GM18499 (cell line): ENCODE results near the gene CA9.

Experiments used
- ATAC-seq: cut with Tn5 transposase; IDR thresholded peaks from one replicate; pipeline ENCODE4 v1.9.1; 2021; ENCODE audit warnings: moderate number of reproducible peaks; ENCODE audit not compliant: insufficient read depth, unreplicated experiment

Gene CA9

DNA sequence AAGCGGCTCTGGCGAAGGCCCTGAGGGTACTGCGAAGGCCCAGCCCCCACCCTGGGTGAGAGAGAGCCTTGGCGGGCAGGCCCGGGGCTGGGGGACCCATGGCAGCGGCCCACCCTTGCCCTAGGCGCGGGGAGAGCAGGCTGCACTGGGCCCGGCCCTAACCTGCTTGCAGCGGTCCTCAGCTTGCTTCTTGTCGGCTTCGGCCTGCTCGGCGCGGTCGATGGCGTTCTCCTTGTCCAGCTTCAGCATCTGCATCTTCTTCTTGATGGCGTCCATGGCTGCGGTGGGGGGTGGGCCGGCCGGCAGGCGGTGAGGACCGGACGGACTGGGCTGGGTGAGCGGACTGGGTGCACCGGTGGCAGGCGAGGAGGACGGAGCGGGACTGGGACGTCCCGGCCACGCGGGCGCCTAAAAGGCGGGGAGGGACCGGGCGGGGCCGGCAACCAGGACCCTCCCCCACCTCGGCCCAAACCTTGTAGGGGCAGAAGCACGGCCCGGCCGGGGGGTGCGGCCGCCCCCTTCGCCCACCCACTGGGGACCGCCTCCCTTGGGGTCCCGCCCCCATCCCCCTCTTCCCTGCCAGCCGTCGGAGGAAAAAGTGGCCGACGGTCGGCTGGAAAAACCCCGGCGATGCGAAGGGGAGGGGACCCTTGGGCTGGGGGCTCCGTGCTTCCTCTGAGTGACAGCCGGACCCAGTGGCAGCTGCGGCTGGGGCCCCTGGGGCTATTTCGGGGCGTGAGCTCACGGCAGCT lies 16.0 kb downstream of the CA9 start, which contains the start of gene TPM2:
TSS of gene TPM2 (minus strand) at position 384 of the 752 bp plus-strand sequence. CDS start at position 276, 108 bp downstream.
- ATAC-seq: no peak

DNA sequence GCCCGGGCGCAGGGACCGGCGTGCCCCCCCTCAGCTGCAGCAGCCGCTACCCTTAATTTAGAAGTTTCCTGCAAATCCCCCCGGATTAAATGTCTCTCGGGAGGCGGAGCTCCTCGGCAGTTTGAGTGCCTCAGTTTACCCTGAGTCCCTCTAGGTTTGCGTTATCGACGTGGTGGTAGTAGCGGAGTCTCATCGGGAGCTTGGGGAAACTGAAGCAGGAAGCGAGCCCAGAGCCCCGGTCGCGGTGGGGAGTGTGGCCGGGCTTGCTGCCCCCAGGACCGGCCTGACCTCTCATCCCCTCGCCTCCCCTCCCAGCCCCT lies 16.5 kb downstream of the CA9 start:
- ATAC-seq: no peak

DNA sequence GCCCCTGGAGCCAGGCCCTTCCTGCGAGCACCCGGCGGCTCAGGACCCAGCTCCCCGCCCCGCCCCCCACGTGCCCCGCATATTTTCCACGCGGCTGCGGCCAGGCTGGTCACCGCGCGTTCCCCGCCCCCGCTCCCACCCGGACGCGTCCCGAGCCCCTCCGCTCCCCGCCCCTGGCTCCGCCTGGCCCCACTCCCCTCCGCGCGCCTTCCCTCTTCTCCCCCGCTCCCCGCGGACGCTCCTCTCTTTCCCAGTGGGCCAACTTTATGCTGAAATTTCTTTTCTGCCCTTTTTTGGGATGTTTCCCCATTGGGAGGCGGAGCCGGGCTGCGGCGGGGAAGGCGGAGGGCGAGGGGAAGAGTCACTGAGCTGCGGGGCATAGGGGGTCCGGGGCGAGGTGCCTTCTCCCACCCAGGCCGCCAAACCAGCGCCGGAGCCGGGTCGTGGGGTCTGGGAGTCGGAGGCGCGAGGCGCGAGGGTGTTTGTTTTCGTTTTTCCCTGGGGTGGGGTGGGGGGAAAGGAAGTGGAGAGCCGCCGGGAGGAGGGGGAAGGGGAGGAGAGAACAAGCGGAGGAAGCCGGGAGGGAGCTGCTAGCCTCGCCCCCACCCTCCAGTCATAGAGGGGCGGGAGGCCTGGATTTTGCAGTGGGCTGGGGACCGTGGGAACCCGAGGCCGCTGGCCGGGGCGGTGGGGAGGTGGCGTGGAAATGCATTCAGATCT lies 17.0 kb downstream of the CA9 start:
- ATAC-seq: no peak

DNA sequence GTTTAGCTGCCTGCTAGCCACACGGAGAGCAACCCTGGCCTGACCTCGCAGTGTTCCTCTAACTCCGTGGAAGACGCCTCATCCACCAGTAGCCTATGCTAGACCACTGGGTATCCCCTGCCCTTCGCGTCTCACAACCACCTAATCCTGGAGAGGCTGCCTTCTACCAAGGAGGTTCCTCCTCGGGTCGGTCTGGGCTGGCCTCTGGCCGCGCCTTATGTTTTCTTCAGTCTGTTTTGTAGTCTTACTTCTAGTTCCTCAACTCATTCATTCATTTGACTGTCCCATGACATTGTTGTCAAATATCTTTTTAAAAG lies 17.6 kb downstream of the CA9 start:
- no peak for ATAC-seq

DNA sequence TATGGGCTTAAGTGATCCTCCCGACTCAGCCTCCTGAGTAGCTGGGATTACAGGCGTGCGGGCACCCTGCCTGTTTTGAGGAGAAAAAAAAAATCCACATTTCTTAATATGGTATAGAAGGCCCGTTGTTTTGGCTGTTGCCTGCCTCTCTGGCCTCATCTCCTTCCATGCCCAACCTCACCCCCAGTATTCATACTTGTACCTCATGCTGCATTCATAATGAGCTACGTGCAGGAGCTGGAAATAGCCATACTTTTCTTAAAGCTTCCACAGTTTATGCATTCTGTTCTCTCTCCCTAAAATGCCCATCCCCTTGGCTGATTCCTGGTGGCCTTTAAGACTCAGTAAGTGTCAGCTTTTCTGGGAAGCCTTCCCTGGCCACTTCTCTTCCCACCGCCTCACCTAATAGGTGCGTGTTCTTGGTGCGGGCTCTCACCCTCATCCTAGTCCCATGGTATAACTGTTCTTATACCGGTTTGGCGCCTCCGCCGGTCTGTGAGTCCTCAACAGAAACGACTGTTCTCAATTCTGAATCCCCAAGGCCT lies 18.1 kb downstream of the CA9 start:
- ATAC-seq: no peak

DNA sequence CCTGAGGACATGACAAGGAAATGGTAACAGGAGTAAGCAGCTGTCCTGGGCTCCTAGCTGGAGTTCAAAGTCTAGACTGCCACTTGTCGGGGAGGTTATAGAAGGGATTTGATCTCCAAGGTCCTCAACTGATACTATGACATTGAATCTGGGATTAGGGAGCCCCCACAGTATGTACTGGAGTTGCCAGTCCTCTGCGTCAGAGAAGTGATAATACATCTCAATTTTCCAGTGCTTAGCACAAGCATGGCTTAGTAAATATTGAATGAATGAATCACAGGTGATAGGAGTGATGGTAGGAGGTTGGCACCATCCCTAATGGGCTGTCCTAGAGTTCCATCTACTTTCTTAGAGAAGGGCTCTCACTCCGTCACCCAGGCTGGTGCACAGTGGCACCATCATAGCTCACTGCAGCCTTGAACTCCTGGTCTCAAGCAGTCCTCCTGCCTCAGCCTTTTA lies 22.2 kb downstream of the CA9 start:
- ATAC-seq: no peak

DNA sequence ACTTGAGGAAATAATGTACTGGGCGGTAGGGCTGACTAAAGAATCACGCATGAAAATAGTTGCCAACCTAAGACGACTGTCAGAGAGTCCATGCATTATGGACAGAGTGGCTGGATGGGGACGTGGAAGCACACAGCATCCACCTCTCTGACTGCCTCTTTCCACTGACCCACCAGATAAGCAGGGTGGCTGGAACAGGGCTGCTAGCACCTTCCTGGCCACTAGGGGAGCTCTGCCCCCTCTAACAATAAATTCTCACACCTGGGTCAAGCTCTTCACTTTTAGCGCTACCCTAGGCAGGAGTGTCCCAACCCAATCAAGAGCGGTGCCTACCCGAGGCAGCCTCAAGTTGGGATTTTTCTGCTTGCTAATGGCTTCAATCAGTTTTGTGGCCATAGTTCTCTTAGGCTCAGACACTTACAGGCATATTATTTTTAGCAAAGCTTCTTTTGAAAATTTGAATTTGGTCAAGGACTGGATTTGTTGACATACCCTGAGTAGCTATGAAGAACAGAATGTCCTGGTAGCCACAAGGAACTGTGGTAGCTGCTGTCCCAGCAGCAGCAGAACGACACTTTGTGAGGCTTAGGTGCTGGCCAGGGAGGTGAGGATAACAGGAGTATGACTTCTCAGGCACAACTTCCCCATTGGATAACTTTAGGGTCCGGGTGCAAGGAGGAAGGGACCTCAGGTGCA lies 22.9 kb downstream of the CA9 start:
- peak; percentile 80 for ATAC-seq

DNA sequence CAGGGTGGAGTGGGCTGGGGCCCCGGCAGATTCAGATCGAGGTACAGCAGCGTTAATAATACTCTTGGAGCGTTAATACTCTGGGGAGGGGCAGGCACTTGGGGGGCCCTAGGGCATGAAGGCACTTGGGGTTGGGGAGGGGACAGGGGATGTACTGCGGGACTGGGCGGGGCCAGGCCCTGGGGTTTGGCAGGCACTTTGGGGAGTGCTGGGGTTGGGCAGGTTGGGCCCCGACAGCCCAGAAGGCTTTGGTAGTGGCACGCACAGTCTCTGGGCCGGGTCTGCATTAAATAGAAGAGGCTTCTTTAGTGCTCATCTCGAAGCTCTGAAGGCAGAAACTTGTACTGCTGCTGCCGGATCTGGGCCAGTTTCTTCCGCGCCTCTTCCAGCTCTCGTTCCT lies 23.8 kb downstream of the CA9 start:
- no peak for ATAC-seq

DNA sequence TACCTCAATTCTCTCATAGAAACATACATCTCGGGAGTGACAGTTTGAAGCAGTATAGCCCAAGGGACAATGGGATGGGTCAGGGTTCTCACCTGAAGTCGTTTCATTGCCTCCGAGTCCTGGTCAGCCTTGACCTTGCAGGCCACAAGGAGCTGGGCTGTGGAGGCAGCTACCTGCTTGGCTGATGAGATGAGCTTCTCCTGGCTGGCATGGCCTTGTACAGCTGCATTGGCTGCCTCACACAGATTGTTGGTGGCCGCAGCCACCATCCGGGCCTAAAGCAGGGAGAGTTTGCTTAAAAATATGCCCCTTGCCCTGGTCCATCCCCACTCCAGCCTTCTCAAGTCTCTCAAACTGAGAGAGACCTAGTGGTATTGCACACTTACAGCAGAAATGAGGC lies 24.5 kb downstream of the CA9 start:
- no peak for ATAC-seq

DNA sequence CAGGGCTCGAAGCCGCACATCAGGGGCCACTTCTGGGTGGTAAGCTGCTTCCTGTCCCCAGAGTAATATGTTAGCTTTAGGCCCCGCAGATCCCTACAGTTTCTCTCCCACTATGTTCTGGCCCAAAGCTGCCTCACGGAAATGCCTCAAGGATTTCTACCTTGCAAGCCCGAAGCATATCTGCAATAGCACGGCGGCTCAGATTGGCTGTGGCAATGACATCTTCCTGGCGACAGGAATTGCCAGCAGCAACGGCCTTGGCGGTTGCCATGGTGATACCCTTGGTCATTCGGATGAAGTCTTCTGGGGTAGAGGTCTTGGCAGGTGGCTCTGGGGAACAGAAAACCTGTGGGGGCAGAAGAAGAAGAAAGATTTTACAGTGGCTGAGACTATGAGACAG lies 26.3 kb downstream of the CA9 start:
- no peak for ATAC-seq

DNA sequence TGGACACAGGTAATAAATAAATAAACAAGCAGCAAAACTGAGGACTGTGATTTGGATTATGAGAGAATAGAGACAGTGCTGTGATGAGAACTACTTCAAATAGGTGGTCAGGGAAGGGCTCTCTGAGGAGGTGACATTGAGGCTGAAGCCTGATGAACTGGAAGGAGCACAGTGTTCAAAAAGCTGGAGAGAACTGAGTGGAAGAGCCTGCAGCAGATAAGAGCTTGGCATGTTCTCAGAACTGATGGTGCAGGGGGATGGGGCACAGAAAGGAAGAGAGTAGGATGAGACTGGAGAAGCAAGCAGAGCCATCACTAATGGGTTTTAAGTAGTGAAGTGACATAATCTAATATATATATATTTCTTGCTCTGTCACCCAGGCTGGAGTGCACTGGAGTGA lies 27.2 kb downstream of the CA9 start:
- ATAC-seq: no peak

DNA sequence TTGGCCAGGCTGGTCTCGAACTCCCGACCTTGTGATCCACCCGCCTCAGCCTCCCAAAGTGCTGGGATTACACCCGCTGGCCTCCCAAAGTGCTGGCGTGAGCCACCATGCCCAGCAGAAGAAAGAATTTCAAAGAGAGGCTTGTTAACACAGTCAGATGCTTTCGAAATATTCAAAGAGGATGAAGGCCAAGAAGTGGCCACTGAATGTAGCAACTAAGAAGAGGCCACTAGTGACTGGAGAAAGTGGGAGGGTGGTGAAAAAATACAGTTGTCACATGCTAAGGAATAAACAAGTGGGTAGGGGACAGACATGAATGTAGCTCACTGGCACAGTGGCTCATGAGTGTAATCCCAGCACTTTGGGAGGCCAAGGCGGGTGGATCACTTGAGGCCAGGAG lies 29.0 kb downstream of the CA9 start:
- ATAC-seq: no peak

DNA sequence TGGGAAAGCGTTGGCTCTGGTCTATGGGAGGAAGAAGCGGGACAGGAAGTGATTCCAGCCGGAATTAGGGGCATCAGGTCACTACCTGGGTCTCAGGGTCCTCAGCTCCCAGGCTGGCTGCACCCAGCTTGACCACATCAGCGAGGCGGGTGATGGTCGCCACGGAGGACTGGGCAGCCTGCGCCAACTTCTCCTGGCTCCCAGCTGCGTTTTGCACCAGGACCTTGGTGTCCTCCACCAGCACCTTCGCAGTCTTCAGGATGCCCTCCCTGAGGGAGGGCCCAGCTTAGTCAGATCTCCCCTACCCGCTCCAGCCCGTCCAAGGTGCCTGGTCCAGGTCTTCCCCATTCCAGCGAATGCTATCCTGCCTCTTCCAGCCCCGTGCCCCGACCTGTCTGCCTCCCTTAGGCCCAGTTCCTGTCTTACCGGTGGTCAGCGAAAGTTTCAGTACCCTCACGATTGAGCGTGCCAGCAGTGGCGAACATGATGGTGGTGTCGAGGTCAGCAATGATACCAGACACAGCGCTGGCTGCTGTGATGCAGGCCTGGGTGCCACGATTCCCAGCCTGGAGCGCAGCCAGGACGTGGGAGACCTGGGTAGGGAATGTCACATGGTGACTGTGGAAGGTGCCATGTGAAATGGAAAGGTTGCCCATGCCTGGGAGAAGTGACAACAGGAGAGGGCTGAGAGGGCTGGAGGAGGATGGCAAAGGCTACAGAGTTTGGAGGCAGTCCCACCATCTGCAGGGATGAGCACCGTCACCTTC lies 30.4 kb downstream of the CA9 start:
- no peak for ATAC-seq

DNA sequence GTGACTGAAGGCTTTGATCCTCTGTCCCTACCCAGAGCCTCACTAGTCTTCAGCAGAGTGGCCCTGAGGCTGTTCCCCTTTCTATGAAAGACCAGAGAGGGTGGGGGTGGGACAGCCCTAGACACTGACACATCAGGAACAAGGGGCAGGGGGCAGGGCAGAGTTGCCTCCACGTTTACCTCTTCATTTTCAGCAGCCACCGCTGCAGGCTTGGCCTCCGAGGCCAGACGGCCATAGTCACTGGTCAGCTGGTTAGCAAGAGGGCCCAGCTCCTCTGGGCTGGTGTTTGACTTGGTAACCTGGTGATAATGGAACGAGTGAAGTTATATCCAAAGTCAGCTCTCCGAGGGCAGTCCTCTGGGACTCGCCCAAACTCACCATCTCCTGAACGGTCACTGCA lies 31.6 kb downstream of the CA9 start:
- no peak for ATAC-seq

DNA sequence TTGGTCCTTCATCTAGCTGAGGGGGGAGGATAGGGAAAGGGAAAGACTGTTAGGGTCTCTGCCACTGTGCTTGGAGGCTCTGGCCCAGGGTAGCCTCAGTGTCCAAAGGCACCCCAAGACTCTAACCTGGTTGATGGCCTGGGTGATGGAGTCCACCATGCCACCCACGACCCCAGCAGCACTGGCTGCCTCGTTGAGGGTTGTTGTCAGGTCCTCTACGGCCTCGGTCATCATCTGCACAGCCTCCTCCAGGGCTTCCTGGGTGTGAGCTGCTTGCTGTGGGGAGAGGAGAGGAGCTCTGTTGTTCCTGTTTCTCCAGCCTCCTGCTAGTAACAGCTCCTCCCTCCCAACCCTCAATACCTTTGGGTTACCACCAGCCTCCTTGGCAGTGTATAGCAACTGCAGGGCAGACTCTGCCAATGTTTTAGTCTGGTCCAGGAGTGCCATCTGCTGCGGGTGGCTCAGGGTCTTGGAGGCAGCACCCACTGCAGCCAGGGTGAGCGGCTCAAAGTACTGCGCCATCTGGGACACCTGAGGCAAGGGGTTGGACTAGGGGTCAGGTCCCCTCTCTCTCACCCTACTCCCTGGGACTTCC lies 32.2 kb downstream of the CA9 start:
- no peak for ATAC-seq

DNA sequence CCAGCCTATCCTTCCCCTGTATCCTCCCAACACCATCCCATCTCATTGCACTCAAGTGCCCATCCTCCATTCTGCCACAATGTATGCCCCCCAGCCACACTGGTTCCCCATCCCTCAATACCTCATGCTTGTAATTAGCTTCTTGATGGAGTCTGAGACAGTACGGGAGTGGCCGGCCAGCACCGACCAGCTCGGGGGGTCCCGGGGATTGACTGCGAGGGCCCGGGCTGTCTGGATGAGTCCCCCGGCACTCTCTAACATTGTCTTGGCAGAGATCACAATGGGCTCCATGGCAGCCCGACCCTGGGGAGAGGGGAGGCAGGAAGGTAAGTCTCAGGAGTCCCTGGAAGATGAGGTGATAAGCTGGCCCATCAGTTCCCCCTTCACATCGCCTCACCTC lies 33.2 kb downstream of the CA9 start:
- ATAC-seq: no peak

DNA sequence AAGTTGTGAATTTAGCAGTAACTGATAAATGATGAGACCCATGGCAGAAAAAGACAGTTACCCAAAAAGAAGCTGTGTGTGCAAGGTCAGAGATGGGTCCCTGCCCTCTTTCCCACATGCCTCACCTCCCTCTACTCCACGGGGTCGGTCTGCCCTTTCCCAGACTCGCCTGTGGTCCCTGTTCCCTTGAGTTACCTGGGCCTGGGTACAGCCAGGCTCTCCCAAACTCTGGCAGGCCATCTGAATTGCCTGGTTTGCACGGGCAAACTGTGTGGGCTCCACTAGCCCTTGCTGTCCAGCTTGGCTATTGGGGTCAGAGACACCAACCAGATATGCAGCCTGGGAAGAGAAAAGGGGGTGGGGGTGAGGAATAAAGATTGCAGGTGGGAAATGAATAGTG lies 34.4 kb downstream of the CA9 start:
- ATAC-seq: no peak

DNA sequence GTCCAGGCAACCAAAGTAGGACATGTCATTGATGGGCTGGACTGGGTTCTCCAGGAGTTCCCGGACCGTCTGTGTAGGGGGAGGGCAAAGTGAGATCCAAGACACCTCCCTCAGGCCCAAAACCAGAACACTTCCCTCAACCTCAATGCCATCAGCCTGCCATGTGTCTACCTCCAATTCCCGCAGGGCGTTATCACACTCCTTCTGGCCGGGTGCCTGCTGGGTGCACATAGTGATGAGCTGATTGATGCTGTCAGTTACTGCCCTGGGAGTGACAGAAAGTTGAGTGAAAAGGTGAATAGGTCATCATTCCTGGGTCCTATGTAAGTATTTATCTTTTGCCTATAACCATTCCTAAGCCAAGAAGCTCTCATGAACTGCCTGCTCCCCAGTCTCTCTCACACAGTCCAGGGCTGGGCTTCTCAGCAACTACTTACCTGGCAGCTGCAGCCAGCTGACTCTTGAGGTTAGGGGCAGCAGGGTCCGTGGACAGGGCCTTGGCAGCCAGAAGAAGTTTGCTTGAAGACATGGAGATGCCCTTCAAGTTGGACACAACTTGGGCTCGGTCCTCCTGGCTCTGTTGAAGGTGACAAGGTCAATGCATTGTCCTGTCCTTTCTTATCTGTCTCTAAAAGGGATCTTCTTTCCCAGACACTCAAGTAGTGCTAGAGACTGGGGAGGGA lies 37.2 kb downstream of the CA9 start:
- ATAC-seq: no peak

DNA sequence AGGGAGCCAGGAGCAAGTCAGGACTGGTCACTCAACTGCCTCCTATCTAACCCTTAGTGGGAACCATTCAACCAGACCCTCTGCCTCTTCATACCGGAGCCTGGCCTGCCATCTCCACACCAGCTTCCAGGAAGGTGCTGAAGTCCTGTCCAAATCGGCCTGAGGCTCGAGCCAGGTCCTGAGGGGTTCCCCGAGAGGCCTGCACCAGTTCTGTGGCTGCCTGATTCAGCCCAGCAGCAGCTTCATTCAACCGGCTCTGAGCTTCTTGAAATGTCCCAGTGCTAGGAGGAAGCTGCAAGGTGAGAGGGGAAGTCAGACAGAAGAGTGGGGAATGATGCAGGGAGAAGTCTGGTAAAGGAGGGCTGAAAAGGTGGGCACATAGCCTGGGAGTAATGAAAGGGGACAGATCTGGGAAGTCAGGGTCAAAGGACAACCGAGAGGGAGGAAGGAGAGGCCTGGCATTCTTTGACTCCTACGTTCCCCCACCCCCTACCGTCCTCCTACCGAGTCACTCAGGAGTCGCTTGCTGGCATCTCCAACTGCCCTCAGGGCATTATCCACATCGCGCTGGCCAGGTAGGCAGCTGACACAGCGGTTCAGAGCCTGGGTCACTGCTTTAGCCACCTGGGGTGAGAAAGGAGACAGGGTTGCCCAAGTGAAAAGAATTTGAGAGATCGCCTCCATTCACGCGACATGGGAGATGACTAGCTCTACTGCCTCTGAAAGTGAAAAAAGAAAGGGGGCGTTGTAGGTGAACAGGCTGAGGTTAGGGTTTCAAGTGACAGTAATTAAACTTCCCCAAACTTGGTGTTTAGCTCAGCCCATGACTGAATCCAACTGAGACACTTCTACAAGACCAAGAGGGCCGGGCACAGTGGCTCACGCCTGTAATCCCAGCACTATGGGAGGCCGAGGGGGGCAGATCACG lies 38.0 kb downstream of the CA9 start:
- ATAC-seq: no peak
